Stimulated activated CD8-positive, alpha-beta memory T cell treated with anti-CD3 and anti-CD28 coated beads, Interleukin-15, amount 100 ng/mL, for 4 hours (primary cell): Measurements from ENCODE around the gene ADAMTS15.

Experiments
- DNase-seq, 2 donors: peaks; one replicate each; pipeline ENCODE4 v3.0.0-alpha.2; 2020; ENCODE audit warnings: low read depth in 2 of 2

Gene ADAMTS15

GRCh38 chr11:130457623-130458409 lies 9.4 kb downstream of the ADAMTS15 start:
- no peak for DNase-seq

- DNase-seq = no peak
These were observed 9.9 kb downstream of the ADAMTS15 start for GRCh38 chr11:130458410-130458729.

DNA sequence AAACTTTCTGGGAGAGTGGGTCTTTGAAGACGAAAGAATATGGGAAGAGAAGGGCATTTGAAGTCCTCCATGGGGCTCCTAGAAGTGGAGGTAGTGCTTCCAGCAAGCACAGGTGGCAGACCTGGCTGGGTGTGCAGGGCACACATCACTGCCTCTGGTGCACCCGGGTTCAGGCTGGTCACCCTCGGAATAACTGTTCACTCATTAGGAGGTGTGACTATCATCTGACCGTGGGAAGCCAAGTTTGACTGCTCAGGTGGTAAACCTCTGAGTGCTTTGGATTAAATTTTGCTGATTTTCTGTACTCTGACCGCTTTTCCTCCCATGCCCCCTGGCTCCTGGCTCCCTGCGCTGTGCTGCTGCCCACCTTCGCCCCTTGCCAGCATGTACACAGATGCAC lies 11.1 kb downstream of the ADAMTS15 start:
- no peak for DNase-seq

- DNase-seq = no peak
These were observed 13.8 kb downstream of the ADAMTS15 start for GRCh38 chr11:130462101-130462885.

DNA sequence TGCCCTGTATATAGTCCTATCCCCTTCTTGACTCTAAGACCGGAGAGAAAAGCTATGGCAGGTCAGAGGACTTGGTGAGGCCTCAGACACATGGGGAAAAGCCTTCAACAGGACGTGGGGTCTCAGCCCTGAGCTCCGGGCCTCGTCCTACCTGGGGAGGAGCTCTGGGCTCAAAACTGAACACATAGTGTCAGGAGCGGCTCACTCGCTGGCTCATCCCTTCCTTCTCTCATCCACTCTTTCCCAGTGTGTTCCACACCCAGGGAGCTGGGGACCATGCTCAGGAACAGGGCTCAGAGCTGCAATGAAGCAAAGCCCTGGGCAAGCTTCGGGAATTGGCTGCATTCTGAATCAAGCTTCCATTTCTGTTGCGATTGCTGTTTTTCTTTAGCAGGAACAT lies 14.5 kb downstream of the ADAMTS15 start:
- no peak for DNase-seq

GRCh38 chr11:130464291-130464812 lies 15.9 kb downstream of the ADAMTS15 start:
- DNase-seq = no peak

DNA sequence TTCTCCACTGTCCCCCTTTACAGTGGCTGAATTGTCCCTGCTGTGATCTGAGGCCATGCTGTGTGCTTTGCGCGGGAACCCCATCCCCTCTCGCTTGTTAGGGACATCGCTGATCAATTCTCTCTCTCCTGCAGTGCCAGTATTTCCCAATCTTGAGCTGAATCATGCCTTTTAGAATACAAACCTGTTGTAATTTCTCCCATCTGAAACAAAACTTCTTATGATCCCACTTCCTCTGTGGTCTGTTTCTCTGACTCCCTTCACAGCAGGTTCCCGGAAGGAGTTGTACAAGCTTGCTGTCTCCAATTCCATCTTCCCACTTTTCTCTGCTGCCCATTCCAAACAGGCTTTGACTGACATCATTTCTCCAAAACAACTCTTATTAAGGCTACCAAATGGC lies 16.8 kb downstream of the ADAMTS15 start:
- no peak for DNase-seq

- no peak for DNase-seq
These were observed 18.9 kb downstream of the ADAMTS15 start for GRCh38 chr11:130467116-130467900.

DNA sequence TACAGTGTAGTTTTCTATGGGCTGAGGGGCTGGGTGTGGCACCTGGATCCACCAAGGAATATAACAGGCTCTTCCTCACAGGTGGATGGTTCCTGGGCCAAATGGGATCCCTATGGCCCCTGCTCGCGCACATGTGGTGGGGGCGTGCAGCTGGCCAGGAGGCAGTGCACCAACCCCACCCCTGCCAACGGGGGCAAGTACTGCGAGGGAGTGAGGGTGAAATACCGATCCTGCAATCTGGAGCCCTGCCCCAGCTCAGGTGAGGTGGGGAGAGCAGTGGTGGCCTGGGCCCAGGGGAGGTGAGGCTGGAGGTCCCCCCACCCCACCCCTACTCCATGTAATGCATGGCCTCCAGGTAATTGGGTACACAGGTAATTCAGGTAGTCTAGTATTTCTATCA lies 20.7 kb downstream of the ADAMTS15 start:
- DNase-seq = no peak

DNA sequence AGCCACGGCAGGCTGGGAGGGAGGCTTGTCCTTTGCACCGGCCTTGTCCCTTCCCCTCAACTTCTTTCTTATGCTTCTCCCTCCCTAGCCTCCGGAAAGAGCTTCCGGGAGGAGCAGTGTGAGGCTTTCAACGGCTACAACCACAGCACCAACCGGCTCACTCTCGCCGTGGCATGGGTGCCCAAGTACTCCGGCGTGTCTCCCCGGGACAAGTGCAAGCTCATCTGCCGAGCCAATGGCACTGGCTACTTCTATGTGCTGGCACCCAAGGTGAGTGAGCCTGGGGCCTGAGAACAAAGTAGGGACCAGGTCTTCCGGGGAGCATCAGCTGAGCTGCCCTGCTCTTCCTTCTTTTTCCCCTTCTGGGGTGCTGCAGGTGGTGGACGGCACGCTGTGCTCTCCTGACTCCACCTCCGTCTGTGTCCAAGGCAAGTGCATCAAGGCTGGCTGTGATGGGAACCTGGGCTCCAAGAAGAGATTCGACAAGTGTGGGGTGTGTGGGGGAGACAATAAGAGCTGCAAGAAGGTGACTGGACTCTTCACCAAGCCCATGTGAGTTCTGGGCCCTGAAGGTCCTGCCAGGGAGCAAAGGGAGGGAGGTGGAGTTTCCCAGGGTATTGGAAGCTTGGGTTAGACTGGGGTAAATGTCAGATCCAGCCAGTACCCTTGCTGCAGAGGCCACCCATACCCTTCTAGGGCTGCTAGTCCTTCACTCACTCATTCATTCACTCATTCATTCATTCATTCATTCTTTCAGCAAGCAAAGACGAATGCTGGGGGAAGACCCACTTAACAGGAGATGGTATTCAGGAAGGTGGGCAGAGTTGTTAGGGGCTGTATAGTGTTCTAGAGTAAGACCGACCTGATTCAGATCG lies 22.6 kb downstream of the ADAMTS15 start:
- DNase-seq = no peak

DNA sequence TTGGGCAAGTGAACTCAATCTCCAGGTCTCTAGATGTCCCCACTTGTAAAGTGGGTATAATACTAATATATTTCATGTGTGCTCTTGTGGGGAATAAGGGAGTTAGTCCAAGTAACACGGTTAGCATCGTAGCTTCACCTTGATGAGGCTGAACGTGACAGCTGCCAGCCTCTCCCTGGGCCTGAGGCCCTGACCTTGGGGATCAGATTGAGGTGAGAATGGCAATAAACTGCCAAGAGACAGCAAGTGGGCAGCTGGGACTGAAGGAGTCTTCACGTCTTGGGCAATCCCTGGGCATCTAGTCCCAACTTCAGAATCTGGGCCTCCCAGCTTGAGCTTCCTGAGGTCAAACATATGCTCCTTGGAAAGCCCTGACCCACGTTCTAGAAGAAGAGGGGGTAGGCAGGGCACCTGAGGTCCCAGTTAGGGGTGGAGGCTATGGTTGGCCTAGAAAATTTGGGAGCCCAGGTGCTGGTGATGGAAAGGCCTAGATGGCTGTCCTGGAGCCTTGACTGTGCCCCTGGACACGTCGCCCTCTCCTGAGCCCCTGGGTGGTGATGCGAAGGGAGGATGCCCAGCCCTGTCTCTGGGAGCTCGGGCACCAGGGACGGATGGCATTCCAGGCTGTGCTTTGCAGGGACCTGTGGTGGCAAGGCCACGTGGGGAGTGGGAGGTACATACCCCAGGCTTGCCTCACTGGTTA lies 23.4 kb downstream of the ADAMTS15 start:
- DNase-seq = no peak

- no peak for DNase-seq
These were observed 24.1 kb downstream of the ADAMTS15 start for GRCh38 chr11:130472434-130472961.

- no peak for DNase-seq
These were observed 24.8 kb downstream of the ADAMTS15 start for GRCh38 chr11:130473056-130473794.

DNA sequence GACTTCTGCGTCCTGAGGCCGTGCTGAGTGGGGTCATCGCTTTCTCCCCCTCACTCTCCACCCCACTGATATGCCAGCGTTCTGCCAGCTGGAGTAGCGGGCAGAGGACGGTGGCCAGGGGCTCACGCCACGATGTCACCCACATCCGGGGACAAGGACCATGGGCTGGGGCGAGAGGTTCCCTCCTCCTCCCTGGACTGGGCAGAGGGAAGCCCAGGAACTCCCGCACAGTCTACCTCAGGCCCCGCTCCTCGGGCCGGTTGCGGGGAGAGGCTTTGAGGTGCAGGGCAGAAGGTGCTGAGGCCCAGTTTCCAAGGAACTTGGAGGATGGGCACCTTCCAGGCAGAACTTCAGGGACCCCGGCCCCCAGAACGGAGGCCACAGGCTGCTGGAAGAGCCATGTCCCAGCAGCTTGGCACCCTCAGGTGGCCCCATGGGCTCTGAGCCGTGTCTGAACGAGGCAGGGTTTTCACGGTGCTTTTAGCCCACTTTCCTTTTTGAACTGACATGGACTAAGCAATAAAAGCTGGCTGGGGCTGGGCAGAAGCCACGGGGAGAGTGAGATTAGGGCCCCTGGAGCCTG lies 25.4 kb downstream of the ADAMTS15 start:
- DNase-seq = no peak

DNA sequence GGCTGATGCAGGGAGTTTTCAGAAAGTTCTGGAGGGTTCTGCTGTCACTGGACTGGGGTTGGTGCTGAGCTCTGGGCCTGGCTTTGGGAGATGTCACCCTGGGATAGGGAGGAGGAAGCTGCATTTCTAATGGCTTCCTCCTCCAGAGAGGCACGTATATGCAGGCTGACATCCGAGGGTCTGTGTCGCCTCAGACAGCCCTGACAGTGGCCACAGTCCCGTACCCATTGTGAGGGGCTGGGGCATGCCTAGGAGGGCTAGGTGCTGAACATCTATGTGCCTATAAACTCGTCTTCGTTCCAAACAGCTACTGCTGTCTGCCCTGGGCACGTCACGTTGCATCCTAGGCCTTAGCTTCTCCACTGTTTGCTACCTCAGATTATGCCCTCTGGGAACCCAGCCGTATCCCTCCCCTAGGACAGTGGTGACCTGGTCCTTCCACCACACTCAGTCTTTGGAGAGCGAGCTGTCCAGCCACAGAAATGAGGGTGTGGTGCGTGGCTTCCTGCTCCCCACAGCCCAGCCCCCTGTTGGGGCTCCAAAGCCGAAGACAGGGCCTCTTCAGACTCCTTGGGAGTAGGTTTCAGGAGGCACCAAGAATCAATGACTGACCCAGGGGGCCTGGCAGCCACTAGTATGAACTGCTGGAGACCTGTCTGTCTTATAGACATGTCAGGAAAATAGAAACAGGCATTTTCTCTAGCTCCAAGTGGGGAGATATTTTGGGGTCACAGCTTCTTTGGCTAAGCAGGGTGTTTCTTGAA lies 26.4 kb downstream of the ADAMTS15 start:
- DNase-seq = no peak

GRCh38 chr11:130475426-130476053 lies 27.1 kb downstream of the ADAMTS15 start:
- DNase-seq = no peak

GRCh38 chr11:130476200-130476921 lies 27.9 kb downstream of the ADAMTS15 start:
- no peak for DNase-seq
